SH-SY5Y (cell line): ENCODE data around the gene PRKG1.

ENCODE experiments used
- GATA2 ChIP-seq: IDR thresholded peaks from 2 replicates; pipeline ENCODE4 v1.6.1; 2011; ENCODE audit warnings: mild to moderate bottlenecking, low read depth, low read length
- GATA3 ChIP-seq: IDR thresholded peaks from 2 replicates; pipeline ENCODE4 v1.6.1; 2011; ENCODE audit warnings: low read depth, mild to moderate bottlenecking, low read length, moderate library complexity

GRCh38 chr10:51074238-51075028 is at the start of gene PRKG1:
- TF ChIP-seq GATA3 (no peak), GATA2 (no peak)
